ENCODE results near the gene CPA1. TPM values are rescaled to one million over a fixed set of nuclear protein-coding genes. Genes with fewer than 3 reads are reported as not detected.

CPA1 gene
- total and polyA plus RNA-seq, 12 donors = 0.14 to 15.0 (median 2.0) TPM; not detected in 4

DNA sequence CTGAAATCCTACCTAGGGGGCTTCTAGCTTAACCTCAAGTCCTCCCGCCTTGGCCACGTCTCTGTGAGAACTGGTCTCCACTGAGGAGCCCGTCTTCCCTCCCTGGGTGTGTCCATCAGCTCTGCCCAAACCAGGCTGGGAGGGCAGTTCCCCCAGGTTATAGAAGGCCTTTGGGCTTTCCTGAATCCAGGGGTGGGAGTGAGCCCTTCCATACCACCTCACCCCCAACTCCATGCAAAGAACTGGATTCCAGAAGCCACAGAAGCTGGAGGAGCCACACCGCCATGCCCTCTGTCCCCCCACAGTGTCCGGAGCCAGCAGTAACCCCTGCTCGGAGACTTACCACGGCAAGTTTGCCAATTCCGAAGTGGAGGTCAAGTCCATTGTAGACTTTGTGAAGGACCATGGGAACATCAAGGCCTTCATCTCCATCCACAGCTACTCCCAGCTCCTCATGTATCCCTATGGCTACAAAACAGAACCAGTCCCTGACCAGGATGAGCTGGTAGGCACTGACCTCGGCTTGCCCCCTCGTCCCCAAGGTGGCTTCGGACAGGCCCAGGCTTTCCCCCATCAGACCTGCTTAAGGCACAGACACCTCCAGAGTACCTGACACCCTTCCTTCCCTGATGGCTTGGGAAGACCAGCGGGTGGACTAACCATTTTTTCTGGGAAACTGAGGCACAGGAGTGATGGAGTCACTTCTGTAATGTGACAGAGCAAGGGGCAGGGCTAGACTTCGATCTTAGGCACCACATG lies 4.7 kb downstream of the CPA1 start:
- Histone ChIP-seq H3K27me3 (no peaks in the 10 kb centered on the region), H3K36me3 (replicated peaks in 1 of 2) (no peaks in the 10 kb centered on the region), H3K4me3 (no peak overlapping the region), H3K4me1 (replicated peaks in 1 of 2) (no peaks in the 10 kb centered on the region), H3K9me3 (replicated peaks in 1 of 3) (no peaks in the 10 kb centered on the region), H3K27ac (no peak overlapping the region)
- peak in 2 of 7 donors; percentile 3 to 10 for DNase-seq
- 94 to 98% (median 97%) methylated on average over 10 to 13 of the region's 13 CpGs for WGBS, 4 donors
- intact Hi-C loops (cut with DNase I) = loop anchor here in 1 of 2 donors (10.0 kb wide), 1 partner anchor 100 kb away; no protein-coding TSS in a partner anchor
- no peak for TF ChIP-seq POLR2A (IDR thresholded peaks at IDR 0.05)
- TF ChIP-seq, protein P1, sequence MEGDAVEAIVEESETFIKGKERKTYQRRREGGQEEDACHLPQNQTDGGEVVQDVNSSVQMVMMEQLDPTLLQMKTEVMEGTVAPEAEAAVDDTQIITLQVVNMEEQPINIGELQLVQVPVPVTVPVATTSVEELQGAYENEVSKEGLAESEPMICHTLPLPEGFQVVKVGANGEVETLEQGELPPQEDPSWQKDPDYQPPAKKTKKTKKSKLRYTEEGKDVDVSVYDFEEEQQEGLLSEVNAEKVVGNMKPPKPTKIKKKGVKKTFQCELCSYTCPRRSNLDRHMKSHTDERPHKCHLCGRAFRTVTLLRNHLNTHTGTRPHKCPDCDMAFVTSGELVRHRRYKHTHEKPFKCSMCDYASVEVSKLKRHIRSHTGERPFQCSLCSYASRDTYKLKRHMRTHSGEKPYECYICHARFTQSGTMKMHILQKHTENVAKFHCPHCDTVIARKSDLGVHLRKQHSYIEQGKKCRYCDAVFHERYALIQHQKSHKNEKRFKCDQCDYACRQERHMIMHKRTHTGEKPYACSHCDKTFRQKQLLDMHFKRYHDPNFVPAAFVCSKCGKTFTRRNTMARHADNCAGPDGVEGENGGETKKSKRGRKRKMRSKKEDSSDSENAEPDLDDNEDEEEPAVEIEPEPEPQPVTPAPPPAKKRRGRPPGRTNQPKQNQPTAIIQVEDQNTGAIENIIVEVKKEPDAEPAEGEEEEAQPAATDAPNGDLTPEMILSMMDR (IDR thresholded peaks at IDR 0.05) = no peak

DNA sequence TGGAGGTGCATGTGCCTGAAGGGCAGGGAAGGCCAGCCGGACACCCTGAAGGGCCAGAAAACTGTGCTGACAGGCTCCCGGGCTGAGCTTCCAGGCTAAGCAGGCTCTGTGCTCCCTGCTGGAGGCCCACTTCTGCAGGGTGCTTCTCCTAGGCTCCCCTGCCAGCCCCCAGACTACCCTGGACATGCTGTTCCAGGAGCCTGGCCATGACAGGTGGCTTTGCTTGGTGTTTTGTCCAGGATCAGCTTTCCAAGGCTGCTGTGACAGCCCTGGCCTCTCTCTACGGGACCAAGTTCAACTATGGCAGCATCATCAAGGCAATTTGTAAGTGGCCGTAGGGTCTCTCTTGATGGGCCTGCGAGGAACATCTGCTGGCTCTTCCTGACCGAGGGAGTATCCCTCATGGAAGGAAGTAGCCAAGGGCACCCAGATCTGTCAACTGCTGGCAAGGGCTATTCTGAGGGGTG lies 5.3 kb downstream of the CPA1 start:
- Histone ChIP-seq H3K27me3 (no peaks in the 10 kb centered on the region), H3K27ac (no peak overlapping the region), H3K9me3 (replicated peaks in 1 of 3) (no peaks in the 10 kb centered on the region), H3K36me3 (replicated peaks in 1 of 2) (no peaks in the 10 kb centered on the region), H3K4me1 (replicated peaks in 1 of 2) (no peaks in the 10 kb centered on the region), H3K4me3 (no peak overlapping the region)
- WGBS, 4 donors = 87 to 100% (median 94%) methylated on average over 3 to 6 of the region's 6 CpGs
- peak in 3 of 7 donors; percentile 4 to 46 (median 12) for DNase-seq
- intact Hi-C loops (cut with DNase I) = loop anchor here in 1 of 2 donors (10.0 kb wide), 1 partner anchor 99 kb away; no protein-coding TSS in a partner anchor
- TF ChIP-seq POLR2A (IDR thresholded peaks at IDR 0.05) = no peak
- TF ChIP-seq, protein P1 (IDR thresholded peaks at IDR 0.05) = no peak

DNA sequence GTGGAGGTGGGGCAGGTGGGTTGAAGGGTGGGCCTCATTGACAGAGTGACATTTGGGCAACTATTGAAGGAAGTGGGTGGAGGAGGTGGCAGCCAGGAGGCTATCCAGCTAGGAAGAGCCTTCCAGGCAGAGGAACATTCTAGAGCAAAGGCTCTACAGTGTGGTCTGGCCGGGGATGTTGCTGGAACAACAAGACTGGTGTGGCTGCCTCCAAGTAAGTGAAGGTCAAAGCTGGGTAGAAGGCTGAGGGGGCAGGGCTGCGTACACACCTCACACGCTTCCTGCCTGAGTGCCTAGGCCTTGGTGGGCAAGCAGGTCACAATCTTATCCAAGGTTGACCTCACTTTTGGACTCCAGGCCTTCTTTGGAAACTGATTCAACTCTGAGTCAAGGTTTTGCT lies 6.6 kb downstream of the CPA1 start:
- intact Hi-C loops (cut with DNase I) = loop anchor here in 1 of 2 donors (10.0 kb wide), 1 partner anchor 98 kb away; no protein-coding TSS in a partner anchor
- Histone ChIP-seq H3K4me3 (no peak overlapping the region), H3K9me3 (replicated peaks in 1 of 3) (no peaks in the 10 kb centered on the region), H3K27me3 (no peaks in the 10 kb centered on the region), H3K36me3 (replicated peaks in 1 of 2) (no peaks in the 10 kb centered on the region), H3K27ac (peak overlapping the region in 2 of 5 donors; percentile 45 to 49), H3K4me1 (replicated peaks in 1 of 2) (peaks cover 0 to 3% of the 10 kb centered on the region in 2 donors)
- TF ChIP-seq, protein P1 (IDR thresholded peaks at IDR 0.05) = no peak
- TF ChIP-seq POLR2A (IDR thresholded peaks at IDR 0.05) = no peak
- WGBS, 4 donors = 51 to 79% (median 54%) methylated on average over 3 of the region's 3 CpGs
- DNase-seq = peak in 4 of 7 donors; percentile 22 to 49 (median 30)

DNA sequence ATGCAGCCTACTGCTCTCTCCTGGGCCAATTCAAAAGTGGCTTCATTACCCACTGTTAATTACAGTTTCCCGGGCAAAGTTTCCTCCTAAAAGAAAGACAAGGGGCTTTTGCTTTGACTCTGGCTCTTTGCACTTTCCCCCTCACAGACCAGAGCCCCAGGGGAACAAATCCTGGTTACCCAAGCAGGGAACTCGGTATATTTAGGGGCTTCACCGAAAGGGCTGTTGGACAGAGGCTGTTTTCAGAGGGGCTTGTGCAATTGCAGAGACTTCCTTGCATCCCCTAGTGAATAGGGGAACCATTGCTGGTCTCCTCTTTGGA lies 7.0 kb downstream of the CPA1 start:
- no peak overlapping the region for H3K4me3 ChIP-seq
- 88 to 92% (median 89%) methylated on average over 3 of the region's 3 CpGs for WGBS, 4 donors
- H3K36me3 ChIP-seq (replicated peaks in 1 of 2) = no peaks in the 10 kb centered on the region
- H3K27ac ChIP-seq = peak overlapping the region in 2 of 5 donors; percentile 45 to 49
- no peaks in the 10 kb centered on the region for H3K27me3 ChIP-seq
- H3K9me3 ChIP-seq (replicated peaks in 1 of 3) = no peaks in the 10 kb centered on the region
- TF ChIP-seq POLR2A (IDR thresholded peaks at IDR 0.05) = no peak
- TF ChIP-seq, protein P1 (IDR thresholded peaks at IDR 0.05) = no peak
- intact Hi-C loops (cut with DNase I) = loop anchor here in 1 of 2 donors (10.0 kb wide), 1 partner anchor 98 kb away; no protein-coding TSS in a partner anchor
- peaks cover 0 to 5% of the 10 kb centered on the region in 2 donors for H3K4me1 ChIP-seq (replicated peaks in 1 of 2)
- no peak for DNase-seq
